H1 (cell line): ENCODE results near the gene SRRM4.

Source experiments
- ATF2 ChIP-seq: IDR thresholded peaks from 2 replicates; pipeline ENCODE4 v1.6.1; 2012; ENCODE audit warnings: low read length, inconsistent platforms
- CHD1 ChIP-seq: IDR thresholded peaks from 2 replicates; pipeline ENCODE4 v1.6.1; 2012; ENCODE audit warnings: low read depth, low read length, improper control_type of control experiment
- CTCF ChIP-seq, 3 experiments: IDR thresholded peaks; 1 replicate in 2 of 3; 2 replicates in 1 of 3; pipeline versions ENCODE4 v1.5.1 to v1.6.1; 2011; ENCODE audit warnings: low read length in 3 of 3, mild to moderate bottlenecking in 3 of 3, inconsistent platforms in 2 of 3, low read depth in 1 of 3, moderate library complexity in 1 of 3; ENCODE audit not compliant: insufficient read depth in 1 of 3; ENCODE audit errors: control extremely low read depth in 1 of 3
- EZH2 ChIP-seq: fragments of 200-600 bp; sonication (generic); IDR thresholded peaks from 2 replicates; pipeline ENCODE4 v1.7.1; 2012; ENCODE audit warnings: low read depth, mild to moderate bottlenecking, moderate library complexity, low read length, inconsistent platforms; ENCODE audit not compliant: severe bottlenecking
- GABPA ChIP-seq: IDR thresholded peaks from 2 replicates; pipeline ENCODE4 v1.6.1; 2011; ENCODE audit warnings: mild to moderate bottlenecking, low read length, moderate library complexity, borderline replicate concordance; ENCODE audit not compliant: insufficient read depth
- MAFK ChIP-seq: IDR thresholded peaks from 2 replicates; pipeline ENCODE4 v1.6.1; 2012; ENCODE audit warnings: low read depth, mild to moderate bottlenecking, improper control_type of control experiment, low read length
- MAX ChIP-seq: IDR thresholded peaks from 2 replicates; pipeline ENCODE4 v1.6.1; 2012; ENCODE audit warnings: inconsistent platforms
- NRF1 ChIP-seq: IDR thresholded peaks from 2 replicates; pipeline ENCODE4 v1.6.1; 2011; ENCODE audit warnings: mild to moderate bottlenecking, low read depth, low read length, improper control_type of control experiment
- POLR2AphosphoS5 ChIP-seq: IDR thresholded peaks from 2 replicates; pipeline ENCODE4 v1.6.1; 2011; ENCODE audit warnings: low read depth, low read length
- RAD21 ChIP-seq, 2 experiments: IDR thresholded peaks in 1 of 2; conservative IDR thresholded peaks in 1 of 2; 2 replicates each; pipeline ENCODE4 v1.6.1; 2011; ENCODE audit warnings: low read depth in 2 of 2, low read length in 2 of 2, improper control_type of control experiment in 1 of 2, inconsistent platforms in 1 of 2, mild to moderate bottlenecking in 1 of 2, moderate library complexity in 1 of 2
- RFX5 ChIP-seq: IDR thresholded peaks from 2 replicates; pipeline ENCODE4 v1.6.1; 2011; ENCODE audit warnings: low read depth, low read length, improper control_type of control experiment, borderline replicate concordance
- SIN3A ChIP-seq, 2 experiments: IDR thresholded peaks in 1 of 2; conservative IDR thresholded peaks in 1 of 2; 2 replicates each; pipeline ENCODE4 v1.6.1; 2011 to 2012; ENCODE audit warnings: low read length in 2 of 2, improper control_type of control experiment in 1 of 2, low read depth in 1 of 2, mild to moderate bottlenecking in 1 of 2
- SP4 ChIP-seq: IDR thresholded peaks from 2 replicates; pipeline ENCODE4 v1.6.1; 2012; ENCODE audit warnings: low read length, inconsistent platforms
- YY1 ChIP-seq: IDR thresholded peaks from 2 replicates; pipeline ENCODE4 v1.6.1; 2011; ENCODE audit warnings: low read depth, mild to moderate bottlenecking, low read length

- TF ChIP-seq SIN3A (conservative IDR thresholded peaks at IDR 0.05 in 1 of 2, IDR thresholded peaks at IDR 0.05 in 1 of 2; ENCODE audit: low read depth in 1 of 2, low read length in 2 of 2) (no peak), CTCF (IDR thresholded peaks at IDR 0.05; ENCODE audit: control extremely low read depth in 1 of 3, insufficient read depth in 1 of 3, low read depth in 1 of 3, low read length in 3 of 3) (no peak), EZH2 (no peak), POLR2AphosphoS5 (no peak), GABPA (no peak), NRF1 (no peak), YY1 (no peak), ATF2 (no peak), MAX (no peak), RFX5 (no peak), MAFK (no peak), RAD21 (IDR thresholded peaks at IDR 0.05 in 1 of 2, conservative IDR thresholded peaks at IDR 0.05 in 1 of 2; ENCODE audit: low read depth in 2 of 2, low read length in 2 of 2) (no peak), CHD1 (no peak), SP4 (no peak)
These were observed 119.6 kb downstream of the SRRM4 start for GRCh38 chr12:119100933-119101332.
